Spleen (tissue), 7 donors: ENCODE data around the gene LMAN1.

ENCODE experiments used
- CTCF ChIP-seq, 11 experiments: fragments of 200-600 bp in 7 of 11; fragments of 450-650 bp in 4 of 11; sonication (generic) in 4 of 11; IDR thresholded peaks in 8 of 11; conservative IDR thresholded peaks in 3 of 11; 1 replicate in 7 of 11; 2 replicates in 4 of 11; pipeline versions ENCODE4 v1.4.0 to v1.8.0; 2016 to 2021; ENCODE audit warnings: antibody characterized with exemption in 11 of 11, inconsistent platforms in 4 of 11, mild to moderate bottlenecking in 1 of 11
- POLR2A ChIP-seq, 3 donors: fragments of 450-650 bp; IDR thresholded peaks; one replicate each; pipeline ENCODE4 v1.5.1; 2017; ENCODE audit warnings: antibody characterized with exemption in 3 of 3, mild to moderate bottlenecking in 1 of 3
- donor health status: DM: no; HTN: no; CAD: no; lungs with moderate emphysema.
- donor health status: DM: no; HTN: no; CAD: no.
- donor health status: DM: no; HTN: no; CAD: no.

- no peak for TF ChIP-seq CTCF (IDR thresholded peaks at IDR 0.05 in 8 of 11, conservative IDR thresholded peaks at IDR 0.05 in 3 of 11)
- no peak for TF ChIP-seq POLR2A (IDR thresholded peaks at IDR 0.05)
Observed at GRCh38 chr18:59386909-59387686, 28.0 kb upstream of the LMAN1 start.
